GM18520 (cell line): Measurements from ENCODE around the gene FBXW11.

Experiments used
- ATAC-seq: cut with Tn5 transposase; IDR thresholded peaks from one replicate; pipeline ENCODE4 v1.9.1; 2021; ENCODE audit not compliant: unreplicated experiment

Gene FBXW11

GRCh38 chr5:172006321-172007174, at the start of gene FBXW11:
Gene FBXW11, minus strand, starts transcription at chr5:172006638. Its CDS starts 136 bp downstream, at chr5:172006502.
- peak; percentile 72 for ATAC-seq

- no peak for ATAC-seq
Observed at GRCh38 chr5:172055996-172056395, 49.6 kb upstream of the FBXW11 start.

DNA sequence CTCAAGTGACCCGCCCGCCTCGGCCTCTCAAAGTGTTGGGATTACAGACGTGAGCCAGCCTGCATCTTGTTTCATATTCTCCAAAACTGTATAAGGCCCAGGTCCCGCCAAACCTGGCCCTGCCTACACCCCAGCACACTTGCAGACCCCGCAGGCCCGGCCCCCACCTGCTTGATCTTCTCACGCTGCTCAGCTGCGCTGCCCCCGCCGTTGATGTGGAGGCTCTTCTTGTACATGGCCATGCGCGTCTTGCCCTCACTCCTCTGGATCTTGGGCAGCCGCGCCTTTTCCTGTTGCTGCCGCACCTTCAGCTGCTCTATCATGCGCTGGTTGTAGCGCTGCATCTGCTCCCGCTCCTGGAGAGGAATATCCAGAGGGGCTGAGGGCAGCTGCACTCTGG, 49.0 kb upstream of the FBXW11 start:
- no peak for ATAC-seq

DNA sequence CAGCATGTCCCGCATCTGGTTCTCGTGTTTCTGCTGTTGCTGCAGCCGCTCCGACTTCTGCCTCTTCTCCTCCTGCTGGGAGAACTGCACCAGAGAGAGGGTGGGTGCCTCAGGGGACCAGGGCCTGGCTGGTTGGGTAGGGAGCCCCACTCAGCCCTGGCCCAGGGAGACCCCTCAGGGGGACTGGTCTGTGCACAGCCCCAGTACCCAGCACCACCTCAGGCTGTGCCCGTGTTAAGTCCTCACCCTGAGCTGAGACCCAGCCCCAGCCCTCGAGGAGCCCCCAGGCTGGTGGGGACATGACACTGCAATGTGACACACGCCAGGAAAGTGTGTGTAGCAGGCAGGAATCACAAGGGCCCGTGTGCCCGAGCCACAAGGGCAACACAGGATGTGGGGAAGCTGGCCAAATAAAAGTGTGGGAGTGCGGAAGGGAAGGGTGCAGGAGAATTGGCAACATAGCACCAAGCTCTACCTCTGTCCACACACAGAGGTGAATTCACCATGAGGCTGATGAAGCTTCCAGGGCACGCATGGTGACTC, 48.2 kb upstream of the FBXW11 start:
- no peak for ATAC-seq

- no peak for ATAC-seq
Observed at GRCh38 chr5:172052450-172053236, 46.2 kb upstream of the FBXW11 start.

- no peak for ATAC-seq
Observed at GRCh38 chr5:172051643-172052339, 45.4 kb upstream of the FBXW11 start.

DNA sequence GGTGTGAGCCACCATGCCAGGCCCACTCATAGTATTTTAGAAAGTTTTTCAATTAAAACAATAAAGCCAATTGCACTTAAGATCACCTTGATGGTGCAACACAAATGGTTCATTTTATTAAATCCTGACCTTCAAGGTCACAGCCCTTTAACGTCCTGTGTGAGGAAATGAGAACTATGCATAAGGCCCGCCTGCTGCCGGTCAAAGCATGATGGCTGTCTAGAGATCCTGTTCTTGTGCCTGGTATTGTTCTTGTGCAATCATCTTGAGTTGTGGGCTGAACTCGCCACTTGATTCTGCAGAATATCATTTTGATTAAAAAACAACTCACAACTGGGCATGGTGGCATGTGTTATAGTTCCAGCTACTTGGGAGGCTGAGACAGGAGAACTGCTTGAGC, 43.6 kb upstream of the FBXW11 start:
- no peak for ATAC-seq

DNA sequence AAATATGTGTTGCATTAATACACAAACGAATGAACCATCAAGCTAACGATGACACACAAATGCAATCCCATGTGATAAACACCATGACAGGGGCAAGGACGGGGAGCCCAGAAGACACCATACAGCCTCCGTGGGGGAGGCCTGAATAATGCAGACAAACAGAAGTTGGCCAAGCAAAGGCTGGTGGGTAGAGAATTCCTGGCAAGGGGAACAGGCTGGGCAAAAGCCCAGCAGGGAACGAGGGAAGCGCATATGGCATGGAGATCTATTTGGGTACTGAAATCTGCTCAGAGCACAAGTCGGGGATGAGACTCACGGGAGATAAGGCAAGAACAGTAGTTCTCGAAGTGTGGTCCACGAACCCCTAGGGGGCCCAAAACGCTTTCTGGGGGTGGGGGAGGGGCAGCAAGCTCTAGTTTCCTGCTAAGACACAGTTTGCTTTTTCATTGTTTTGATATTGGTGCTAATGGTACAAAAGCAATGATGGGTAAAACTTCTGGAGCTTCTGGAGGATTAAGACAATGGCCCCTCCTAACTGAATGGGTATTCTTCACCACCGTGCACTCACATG, 42.9 kb upstream of the FBXW11 start:
- ATAC-seq, result no peak

GRCh38 chr5:172048539-172049101, 42.2 kb upstream of the FBXW11 start:
- ATAC-seq, result no peak

DNA sequence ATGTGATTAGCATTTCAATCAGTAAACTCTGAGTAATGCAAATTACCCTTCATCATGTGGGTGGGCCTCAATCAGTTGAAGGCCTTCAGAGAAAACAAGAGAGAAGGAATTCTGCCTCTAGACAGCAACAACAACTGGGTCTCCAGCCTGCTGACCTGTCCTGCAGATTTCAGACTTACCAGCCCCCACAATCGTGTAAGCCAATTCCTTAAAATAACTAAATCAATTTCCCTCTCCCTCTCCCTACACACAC, 41.7 kb upstream of the FBXW11 start:
- ATAC-seq, result no peak

DNA sequence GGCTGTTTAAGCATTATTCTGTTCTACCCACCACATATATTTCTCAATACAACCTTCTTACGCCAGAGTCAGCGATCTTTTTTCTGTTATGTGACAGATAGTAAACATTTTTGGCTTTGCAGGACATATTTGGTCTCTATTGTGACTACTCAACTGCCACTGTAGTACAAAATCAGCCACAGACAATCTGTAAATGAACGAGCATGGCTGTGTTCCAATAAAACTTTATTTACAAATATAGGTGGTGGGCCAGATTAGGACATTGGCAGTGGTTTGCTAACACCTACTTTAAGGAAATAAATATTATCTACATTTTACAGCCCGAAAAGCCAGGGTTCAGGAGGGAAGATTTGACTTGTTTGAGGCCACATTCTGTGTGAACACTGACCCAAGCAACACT, 40.2 kb upstream of the FBXW11 start:
- ATAC-seq, result no peak

- no peak for ATAC-seq
Observed at GRCh38 chr5:172045315-172045632, 38.8 kb upstream of the FBXW11 start.

DNA sequence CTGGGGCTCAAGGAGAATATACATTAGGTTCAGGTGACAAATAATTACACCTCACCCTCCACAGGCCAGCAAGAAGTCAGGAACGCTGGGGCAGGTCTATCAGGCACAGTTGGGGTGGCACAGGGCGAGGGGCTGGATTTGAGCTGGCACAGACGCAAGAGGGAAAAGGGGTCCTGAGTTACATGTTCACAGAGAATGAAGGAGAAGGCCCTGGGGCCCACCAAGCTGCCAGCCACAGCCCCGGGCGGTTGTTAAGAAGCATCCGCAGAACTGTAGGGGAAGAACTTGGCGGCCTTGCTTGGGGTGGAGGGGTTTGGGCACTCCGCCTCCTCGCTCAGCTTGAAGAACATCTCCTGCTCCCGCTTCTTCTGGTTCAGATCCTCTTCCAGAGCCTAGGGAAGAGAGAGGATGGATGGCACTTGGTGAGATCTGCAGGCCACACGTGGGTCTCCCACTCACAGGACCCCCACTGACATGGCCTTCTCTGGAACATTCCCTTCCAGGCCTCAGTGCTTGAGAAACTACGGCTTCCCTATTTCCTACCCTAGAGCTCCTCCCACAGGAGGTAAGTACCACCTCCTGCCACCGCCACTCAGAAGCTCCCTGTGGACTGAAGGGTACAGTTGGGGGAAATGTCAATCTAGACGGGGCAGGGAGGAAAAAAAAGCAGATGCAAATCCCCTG, 38.3 kb upstream of the FBXW11 start:
- ATAC-seq, result no peak

GRCh38 chr5:172043865-172044264, 37.4 kb upstream of the FBXW11 start:
- ATAC-seq, result no peak

- ATAC-seq, result no peak
Observed at GRCh38 chr5:172042183-172042582, 35.7 kb upstream of the FBXW11 start.

- no peak for ATAC-seq
Observed at GRCh38 chr5:172038167-172038566, 31.7 kb upstream of the FBXW11 start.

DNA sequence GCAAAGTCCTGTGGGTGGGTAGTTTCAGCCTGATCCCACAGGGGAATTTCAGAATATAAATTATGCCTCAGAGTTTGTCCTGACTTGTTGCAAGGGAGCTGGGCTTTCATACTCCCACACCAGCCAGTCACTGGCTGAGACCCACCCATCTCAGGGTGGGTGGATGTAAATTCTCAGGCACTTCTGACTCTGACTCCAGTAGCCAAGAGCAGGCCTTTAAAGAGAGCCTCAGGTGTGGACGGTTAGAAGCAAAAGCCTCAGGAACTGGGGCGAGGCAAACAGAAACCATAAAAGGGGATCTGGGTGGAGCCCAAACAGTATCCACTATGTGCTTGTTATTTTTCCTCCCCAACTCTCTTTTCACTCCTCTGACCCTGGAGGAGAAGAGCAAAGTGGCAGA, 28.6 kb upstream of the FBXW11 start:
- no peak for ATAC-seq

DNA sequence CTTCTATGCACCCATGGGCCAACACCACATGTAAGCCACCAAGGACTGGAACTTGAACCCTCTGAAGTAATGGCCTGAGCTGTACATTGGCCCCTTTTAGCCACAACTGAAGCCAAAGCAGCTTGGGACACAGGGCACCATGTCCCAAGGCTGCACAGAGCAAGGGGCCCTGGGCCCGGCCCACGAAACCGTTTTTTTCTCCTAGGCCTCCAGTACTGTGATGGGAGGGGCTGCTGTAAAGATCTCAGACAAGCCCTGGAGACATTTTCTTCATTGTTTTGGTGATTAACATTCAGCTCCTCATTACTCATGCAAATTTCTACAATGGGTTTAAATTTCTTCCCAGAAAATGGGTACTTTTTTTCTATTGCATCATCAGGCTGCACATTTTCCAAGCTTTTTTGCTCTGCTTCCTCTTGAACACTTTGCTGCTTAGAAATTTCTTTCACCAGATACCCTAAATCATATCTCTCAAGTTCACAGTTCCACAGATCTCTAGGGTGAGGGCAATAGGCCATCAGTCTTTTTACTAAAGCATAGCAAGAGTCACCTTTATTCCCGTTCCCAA, 25.5 kb upstream of the FBXW11 start:
- no peak for ATAC-seq

- ATAC-seq, result no peak
Observed at GRCh38 chr5:172029876-172030275, 23.4 kb upstream of the FBXW11 start.

GRCh38 chr5:172028167-172028566, 21.7 kb upstream of the FBXW11 start:
- ATAC-seq, result no peak
